A673 (cell line): ENCODE measurements around the gene STK32A. TPM values are rescaled to one million over a fixed set of nuclear protein-coding genes. Genes with fewer than 3 reads are reported as not detected.
"Not testable (repeated sequence)": the region's sequence is repeated elsewhere in the genome, so short reads cannot be mapped to it uniquely, and the experiment has no call there.

ENCODE experiments used
- BruUV-seq: library from RNA; stranded (reverse); fragments of 400-500 nt; replicated peaks from 2 replicates; lab custom pipeline; 2021; lab: Mats Ljungman, UMichigan
- CTCF ChIA-PET: fragments of 300-600 bp; sonication (Branson Sonifier 250); formaldehyde crosslinking; loops from one replicate; lab custom pipeline; 2022; ENCODE audit warnings: antibody characterized with exemption; lab: Charles Lee
- POLR2A ChIA-PET: fragments of 300-600 bp; sonication (Branson Sonifier 250); formaldehyde crosslinking; loops from one replicate; lab custom pipeline; 2022; ENCODE audit warnings: antibody characterized with exemption; ENCODE audit not compliant: low non-redundant PET; lab: Charles Lee
- DNase-seq: peaks from one replicate; pipeline ENCODE4 v3.0.0-alpha.2; 2015; ENCODE audit warnings: low spot score
- H3K27ac ChIP-seq: fragments of 200-600 bp; sonication (generic); 2 replicates; pipeline ENCODE4 v1.5.1; 2016; ENCODE audit warnings: mixed run types, low read depth, mild to moderate bottlenecking, mixed read lengths, antibody characterized with exemption, low read length; ENCODE audit not compliant: poor library complexity, severe bottlenecking
- H3K27me3 ChIP-seq: fragments of 200-600 bp; sonication (generic); replicated peaks from 2 replicates; pipeline ENCODE4 v1.6.1; 2017; ENCODE audit warnings: mixed run types, low read depth, mild to moderate bottlenecking, mixed read lengths, antibody characterized with exemption, low read length; ENCODE audit not compliant: insufficient read depth, poor library complexity
- H3K36me3 ChIP-seq: fragments of 200-600 bp; sonication (generic); 2 replicates; pipeline ENCODE4 v1.6.1; 2016; ENCODE audit warnings: mixed run types, mild to moderate bottlenecking, mixed read lengths, antibody characterized with exemption, low read length; ENCODE audit not compliant: insufficient read depth, poor library complexity, severe bottlenecking
- H3K4me1 ChIP-seq: fragments of 200-600 bp; sonication (generic); 2 replicates; pipeline ENCODE4 v1.6.1; 2017; ENCODE audit warnings: mixed run types, mild to moderate bottlenecking, mixed read lengths, antibody characterized with exemption, low read length; ENCODE audit not compliant: insufficient read depth, poor library complexity, severe bottlenecking
- H3K4me3 ChIP-seq: fragments of 200-600 bp; sonication (generic); 2 replicates; pipeline ENCODE4 v1.5.1; 2016; ENCODE audit warnings: low read depth, mixed run types, mild to moderate bottlenecking, mixed read lengths, low read length; ENCODE audit not compliant: poor library complexity, severe bottlenecking
- H3K9me3 ChIP-seq: fragments of 200-600 bp; sonication (generic); 2 replicates; pipeline ENCODE4 v1.6.1; 2016; ENCODE audit warnings: mixed run types, low read depth, mild to moderate bottlenecking, mixed read lengths, antibody characterized with exemption, low read length; ENCODE audit not compliant: poor library complexity, severe bottlenecking
- CTCF ChIP-seq: fragments of 300-800, 200-600 bp; sonication (generic); conservative IDR thresholded peaks from 2 replicates; pipeline ENCODE4 v1.5.1; 2017; ENCODE audit warnings: low read depth, mild to moderate bottlenecking, antibody characterized with exemption, low read length, moderate library complexity, mixed read lengths
- EZH2 ChIP-seq: fragments of 200-600 bp; sonication (generic); IDR thresholded peaks from 2 replicates; pipeline ENCODE4 v1.6.1; 2017; ENCODE audit warnings: borderline replicate concordance, low read depth, mild to moderate bottlenecking, mixed read lengths, antibody characterized with exemption, low read length; ENCODE audit not compliant: poor library complexity, severe bottlenecking
- intact Hi-C: fragments of 100-400 bp; cut with micrococcal nuclease; formaldehyde crosslinking; loops from one replicate; pipeline ENCODE4 v1.10.0; 2022; ENCODE audit not compliant: unreplicated experiment
- total RNA-seq: library from RNA; stranded (reverse); gene quantifications from 2 replicates; pipeline ENCODE4 v1.2.3, GENCODE V29; 2021

Gene STK32A
- total RNA-seq, 1 experiment from 2014 or later, result not detected

GRCh38 chr5:147226512-147226911 lies 8.3 kb upstream of the STK32A start:
- DNase-seq, result no peak
- no peaks in the 10 kb centered on the region for H3K36me3 ChIP-seq
- peaks cover 32% of the 10 kb centered on the region for H3K27me3 ChIP-seq
- TF ChIP-seq CTCF, result no peak
- TF ChIP-seq EZH2, result no peak
- ChIA-PET CTCF (no interaction called here), POLR2A (no interaction called here)
- BruUV-seq, result no TSS peak
- no peaks in the 10 kb centered on the region for H3K9me3 ChIP-seq
- intact Hi-C loops, result loop anchor here (10.0 kb wide), 1 partner anchor 168 kb away; no protein-coding TSS in a partner anchor
- H3K27ac ChIP-seq, result no peak overlapping the region
- no peak overlapping the region for H3K4me3 ChIP-seq
- H3K4me1 ChIP-seq, result no peaks in the 10 kb centered on the region

GRCh38 chr5:147234239-147234824 lies 494 bp upstream of the STK32A start:
- Histone ChIP-seq H3K4me1 (no peaks in the 10 kb centered on the region), H3K27me3 (peaks cover 68% of the 10 kb centered on the region), H3K9me3 (no peaks in the 10 kb centered on the region), H3K4me3 (peak overlapping the region; percentile 36), H3K27ac (no peak overlapping the region), H3K36me3 (no peaks in the 10 kb centered on the region)
- intact Hi-C loops, result no loop called here
- ChIA-PET CTCF (no interaction called here), POLR2A (no interaction called here)
- no TSS peak for BruUV-seq
- no peak for TF ChIP-seq CTCF
- DNase-seq, result no peak

GRCh38 chr5:147240266-147240985 lies 5.6 kb downstream of the STK32A start:
- TF ChIP-seq EZH2 (no peak), CTCF (no peak)
- peaks cover 57% of the 10 kb centered on the region for H3K27me3 ChIP-seq
- H3K27ac ChIP-seq, result no peak overlapping the region
- intact Hi-C loops, result no loop called here
- ChIA-PET CTCF (no interaction called here), POLR2A (no interaction called here)
- no TSS peak for BruUV-seq
- H3K36me3 ChIP-seq, result no peaks in the 10 kb centered on the region
- H3K4me1 ChIP-seq, result no peaks in the 10 kb centered on the region
- DNase-seq, result no peak
- no peaks in the 10 kb centered on the region for H3K9me3 ChIP-seq
- no peak overlapping the region for H3K4me3 ChIP-seq

GRCh38 chr5:147243238-147243637 lies 8.4 kb downstream of the STK32A start:
- intact Hi-C loops, H3K9me3 ChIP-seq, CTCF ChIA-PET, DNase-seq, H3K4me3 ChIP-seq, H3K27ac ChIP-seq, POLR2A ChIA-PET, H3K4me1 ChIP-seq, H3K36me3 ChIP-seq, BruUV-seq: not testable (repeated sequence)
- peaks cover 42% of the 10 kb centered on the region for H3K27me3 ChIP-seq
